ENCODE measurements around the gene PEAK1. TPM values are rescaled to one million over a fixed set of nuclear protein-coding genes. Genes with fewer than 3 reads are reported as not detected.

PEAK1 gene
- total RNA-seq, 1 experiment from 2014 or later = 21.2 TPM

GRCh38 chr15:77094397-77095030, 325.4 kb downstream of the PEAK1 start:
- H4K91ac ChIP-seq (ENCODE audit: insufficient read length, low read depth, low read length) = no peak overlapping the region
- no peaks in the 10 kb centered on the region for H3K4me1 ChIP-seq (ENCODE audit: insufficient read depth, low read length)
- peak; percentile 74 for TF ChIP-seq CTCF (conservative IDR thresholded peaks at IDR 0.05)
- H3K4me2 ChIP-seq (ENCODE audit: insufficient read depth, insufficient read length, low read length) = no peak overlapping the region
- no peaks in the 10 kb centered on the region for H3K23me2 ChIP-seq (ENCODE audit: insufficient read length, low read depth, low read length, poor library complexity, severe bottlenecking)
- H2BK20ac ChIP-seq (ENCODE audit: low read depth, low read length, poor library complexity, severe bottlenecking) = no peak overlapping the region
- H2BK5ac ChIP-seq (ENCODE audit: insufficient read length, low read length) = no peak overlapping the region
- Mint-ChIP-seq H3K9me3 (no peaks in the 10 kb centered on the region), H3K4me1 (peaks cover 0 to 3% of the 10 kb centered on the region in 2 experiments; a peak in 1 of 4 replicates), H3K4me3 (no peak overlapping the region), H3K27ac (no peak overlapping the region), H3K27me3 (ENCODE audit: low read depth) (no peaks in the 10 kb centered on the region; the same call in none of the 2 replicates), H3K36me3 (ENCODE audit: insufficient read depth in 1 of 3, low read depth in 3 of 3) (no peaks in the 10 kb centered on the region)
- H2BK15ac ChIP-seq (ENCODE audit: low read depth, low read length) = no peak overlapping the region
- H3K4ac ChIP-seq (ENCODE audit: low read depth, low read length) = no peak overlapping the region
- WGBS (ENCODE audit: extremely low coverage, insufficient read length, low lambda C conversion rate) = no CpG with 5 or more reads among the region's 11 CpGs
- no peaks in the 10 kb centered on the region for H3K9me3 ChIP-seq (ENCODE audit: control insufficient read depth, low read depth, low read length)
- H3K18ac ChIP-seq (ENCODE audit: insufficient read length, low read depth, low read length) = no peak overlapping the region
- no peak overlapping the region for H2AK5ac ChIP-seq (ENCODE audit: insufficient read length, low read length)
- DNase-seq = peak; percentile 65
- H3K23ac ChIP-seq (ENCODE audit: insufficient read length, low read depth, low read length) = no peak overlapping the region
- no peak overlapping the region for H3K14ac ChIP-seq (ENCODE audit: insufficient read depth, low read length)
- H2BK12ac ChIP-seq (ENCODE audit: insufficient read length, low read depth, low read length) = no peak overlapping the region
- H2BK120ac ChIP-seq (ENCODE audit: low read depth, low read length, poor library complexity, severe bottlenecking) = no peak overlapping the region
- no peak overlapping the region for H2AFZ ChIP-seq (ENCODE audit: low read length)
- H4K8ac ChIP-seq (replicated peaks; ENCODE audit: insufficient read length, low read depth, low read length) = no peak overlapping the region
- H3K79me2 ChIP-seq (ENCODE audit: insufficient read depth, low read length) = no peaks in the 10 kb centered on the region
- no peaks in the 10 kb centered on the region for H3K79me1 ChIP-seq (ENCODE audit: insufficient read depth, low read depth, low read length, poor library complexity, severe bottlenecking)
- H4K5ac ChIP-seq (ENCODE audit: insufficient read length, low read depth, low read length) = no peak overlapping the region
- H3K9ac ChIP-seq (ENCODE audit: extremely low read depth, insufficient read length, low read length) = no peak overlapping the region
- no peak overlapping the region for H3K56ac ChIP-seq (ENCODE audit: insufficient read length, low read depth, low read length)
- H4K20me1 ChIP-seq (ENCODE audit: control insufficient read depth, insufficient read depth, insufficient read length) = no peaks in the 10 kb centered on the region
- no peaks in the 10 kb centered on the region for H3K27me3 ChIP-seq (ENCODE audit: insufficient read depth, low read length)
- no peak overlapping the region for H3T11ph ChIP-seq (ENCODE audit: low read length)
- H3K27ac ChIP-seq (ENCODE audit: insufficient read length, low read depth, low read length) = no peak overlapping the region

Measured in H9 (cell line).